Measurements from ENCODE around the gene CENPX. TPM values are rescaled to one million over a fixed set of nuclear protein-coding genes. Genes with fewer than 3 reads are reported as not detected.

Gene CENPX
- total RNA-seq, 1 donor from 2014 or later = 26.3 TPM

- Histone ChIP-seq H3K4me3 (no peak overlapping the region), H3K27ac (replicated peaks) (no peak overlapping the region), H3K36me3 (no peaks in the 10 kb centered on the region), H3K9me3 (replicated peaks) (no peaks in the 10 kb centered on the region), H3K27me3 (ENCODE audit: low read depth) (no peaks in the 10 kb centered on the region), H3K4me1 (peaks cover 62% of the 10 kb centered on the region)
- no peak for DNase-seq
- TF ChIP-seq CTCF (IDR thresholded peaks at IDR 0.05; ENCODE audit: borderline replicate concordance) = no peak
- intact Hi-C loops (cut with micrococcal nuclease) = no loop called here
Measured at GRCh38 chr17:82007228-82007494, 15.5 kb downstream of the CENPX start.

- TF ChIP-seq CTCF (IDR thresholded peaks at IDR 0.05; ENCODE audit: borderline replicate concordance) = no peak
- H3K27ac ChIP-seq (replicated peaks) = no peak overlapping the region
- no peaks in the 10 kb centered on the region for H3K36me3 ChIP-seq
- intact Hi-C loops (cut with micrococcal nuclease) = no loop called here
- no peak for DNase-seq
- no peaks in the 10 kb centered on the region for H3K27me3 ChIP-seq (ENCODE audit: low read depth)
- H3K4me1 ChIP-seq = peaks cover 61% of the 10 kb centered on the region
- H3K9me3 ChIP-seq (replicated peaks) = no peaks in the 10 kb centered on the region
- no peak overlapping the region for H3K4me3 ChIP-seq
Measured at GRCh38 chr17:82006468-82007227, 16.0 kb downstream of the CENPX start.

GRCh38 chr17:82005701-82006348, 16.9 kb downstream of the CENPX start:
- DNase-seq = no peak
- Histone ChIP-seq H3K27ac (replicated peaks) (no peak overlapping the region), H3K27me3 (ENCODE audit: low read depth) (no peaks in the 10 kb centered on the region), H3K9me3 (replicated peaks) (no peaks in the 10 kb centered on the region), H3K4me1 (peaks cover 61% of the 10 kb centered on the region), H3K36me3 (no peaks in the 10 kb centered on the region), H3K4me3 (no peak overlapping the region)
- no peak for TF ChIP-seq CTCF (IDR thresholded peaks at IDR 0.05; ENCODE audit: borderline replicate concordance)
- intact Hi-C loops (cut with micrococcal nuclease) = no loop called here

GRCh38 chr17:82004517-82005455, 17.9 kb downstream of the CENPX start:
- no peak for TF ChIP-seq CTCF (IDR thresholded peaks at IDR 0.05; ENCODE audit: borderline replicate concordance)
- H3K4me3 ChIP-seq = no peak overlapping the region
- peaks cover 61% of the 10 kb centered on the region for H3K4me1 ChIP-seq
- no peaks in the 10 kb centered on the region for H3K27me3 ChIP-seq (ENCODE audit: low read depth)
- DNase-seq = no peak
- intact Hi-C loops (cut with micrococcal nuclease) = no loop called here
- H3K9me3 ChIP-seq (replicated peaks) = no peaks in the 10 kb centered on the region
- H3K27ac ChIP-seq (replicated peaks) = no peak overlapping the region
- H3K36me3 ChIP-seq = no peaks in the 10 kb centered on the region

Measured in left ventricle myocardium inferior (tissue), 1 donor.